ENCODE data around the gene GUF1. TPM values are rescaled to one million over a fixed set of nuclear protein-coding genes. Genes with fewer than 3 reads are reported as not detected.

Gene GUF1
- total RNA-seq, 1 donor from 2014 or later = 20.7 TPM

DNA sequence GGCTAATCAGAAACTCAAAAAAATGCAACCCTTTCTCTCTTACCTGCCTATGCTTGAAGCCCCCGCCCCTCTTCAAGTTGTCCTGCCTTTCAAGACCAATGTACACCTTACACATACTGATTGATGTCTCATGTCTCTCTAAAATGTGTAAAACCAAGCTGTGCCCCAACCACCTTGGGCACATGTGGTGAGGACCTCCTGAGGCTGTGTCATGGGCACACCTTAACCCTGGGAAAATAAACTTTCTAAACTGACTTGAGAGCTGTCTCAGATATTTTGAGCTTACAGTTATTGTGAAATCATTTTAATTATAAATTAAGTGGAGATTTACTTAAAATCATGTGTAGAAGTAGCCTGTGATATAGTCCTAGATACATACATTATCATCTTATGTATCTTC lies 22.2 kb downstream of the GUF1 start:
- DNase-seq (ENCODE audit: extremely low spot score, unreplicated experiment) = no peak
- no peaks in the 10 kb centered on the region for H3K4me1 Mint-ChIP-seq (ENCODE audit: unreplicated experiment)
- no peak overlapping the region for H3K27ac Mint-ChIP-seq (ENCODE audit: unreplicated experiment)

DNA sequence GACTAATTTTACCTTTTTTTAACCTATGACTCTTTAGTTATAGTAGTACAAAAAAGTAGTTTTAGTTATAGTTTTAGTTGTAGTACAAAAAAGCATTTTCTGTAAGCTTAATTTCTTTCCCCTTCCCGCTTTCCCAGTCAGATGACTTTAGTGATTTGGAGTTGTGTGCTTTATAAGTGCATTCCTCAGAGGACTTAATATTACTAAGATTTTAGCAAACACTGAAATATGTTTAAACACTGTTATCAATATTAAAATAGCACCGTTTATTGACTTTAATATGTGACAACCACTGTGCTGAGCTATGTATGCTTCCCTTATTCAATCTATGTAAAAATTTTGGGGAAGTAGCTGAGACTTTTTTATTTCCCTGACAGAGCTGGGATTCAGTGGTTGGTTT lies 22.8 kb downstream of the GUF1 start:
- no peaks in the 10 kb centered on the region for H3K9me3 Mint-ChIP-seq (ENCODE audit: unreplicated experiment)
- no peak overlapping the region for H3K27ac Mint-ChIP-seq (ENCODE audit: unreplicated experiment)
- no peaks in the 10 kb centered on the region for H3K4me1 Mint-ChIP-seq (ENCODE audit: unreplicated experiment)
- H3K27me3 Mint-ChIP-seq (ENCODE audit: unreplicated experiment) = no peaks in the 10 kb centered on the region
- no peak for DNase-seq (ENCODE audit: extremely low spot score, unreplicated experiment)
- H3K4me3 Mint-ChIP-seq (ENCODE audit: unreplicated experiment) = no peak overlapping the region
- TF ChIP-seq, protein P1, sequence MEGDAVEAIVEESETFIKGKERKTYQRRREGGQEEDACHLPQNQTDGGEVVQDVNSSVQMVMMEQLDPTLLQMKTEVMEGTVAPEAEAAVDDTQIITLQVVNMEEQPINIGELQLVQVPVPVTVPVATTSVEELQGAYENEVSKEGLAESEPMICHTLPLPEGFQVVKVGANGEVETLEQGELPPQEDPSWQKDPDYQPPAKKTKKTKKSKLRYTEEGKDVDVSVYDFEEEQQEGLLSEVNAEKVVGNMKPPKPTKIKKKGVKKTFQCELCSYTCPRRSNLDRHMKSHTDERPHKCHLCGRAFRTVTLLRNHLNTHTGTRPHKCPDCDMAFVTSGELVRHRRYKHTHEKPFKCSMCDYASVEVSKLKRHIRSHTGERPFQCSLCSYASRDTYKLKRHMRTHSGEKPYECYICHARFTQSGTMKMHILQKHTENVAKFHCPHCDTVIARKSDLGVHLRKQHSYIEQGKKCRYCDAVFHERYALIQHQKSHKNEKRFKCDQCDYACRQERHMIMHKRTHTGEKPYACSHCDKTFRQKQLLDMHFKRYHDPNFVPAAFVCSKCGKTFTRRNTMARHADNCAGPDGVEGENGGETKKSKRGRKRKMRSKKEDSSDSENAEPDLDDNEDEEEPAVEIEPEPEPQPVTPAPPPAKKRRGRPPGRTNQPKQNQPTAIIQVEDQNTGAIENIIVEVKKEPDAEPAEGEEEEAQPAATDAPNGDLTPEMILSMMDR (IDR thresholded peaks at IDR 0.05) = no peak
- H3K36me3 Mint-ChIP-seq (ENCODE audit: unreplicated experiment) = peaks cover 44% of the 10 kb centered on the region

More for the DNA sequence above, 22.2 kb downstream of the GUF1 start:
- H3K27me3 Mint-ChIP-seq (ENCODE audit: unreplicated experiment) = no peaks in the 10 kb centered on the region
- peaks cover 47% of the 10 kb centered on the region for H3K36me3 Mint-ChIP-seq (ENCODE audit: unreplicated experiment)
- H3K9me3 Mint-ChIP-seq (ENCODE audit: unreplicated experiment) = no peaks in the 10 kb centered on the region
- H3K4me3 Mint-ChIP-seq (ENCODE audit: unreplicated experiment) = no peak overlapping the region
- TF ChIP-seq, protein P1 (IDR thresholded peaks at IDR 0.05) = no peak

DNA sequence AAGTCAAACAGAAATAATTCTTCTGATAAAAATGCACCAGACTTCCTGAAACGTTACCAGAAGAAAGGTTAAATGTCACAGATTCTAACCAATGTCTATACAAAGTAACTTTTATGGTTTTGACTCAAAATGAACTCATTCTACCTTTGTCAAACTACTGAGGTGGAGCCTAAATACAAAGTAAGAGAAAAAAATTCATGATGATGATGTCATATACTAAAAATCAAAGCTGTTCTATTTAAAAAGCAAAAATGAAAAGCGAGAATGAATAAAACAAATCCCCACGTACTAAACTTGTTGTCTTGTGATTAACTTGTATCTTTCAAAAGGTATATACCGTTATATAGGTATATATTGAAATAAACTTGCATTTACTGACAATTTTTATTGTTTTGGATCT lies 26.5 kb downstream of the GUF1 start:
- Mint-ChIP-seq H3K27me3 (ENCODE audit: unreplicated experiment) (no peaks in the 10 kb centered on the region), H3K9me3 (ENCODE audit: unreplicated experiment) (no peaks in the 10 kb centered on the region), H3K4me1 (ENCODE audit: unreplicated experiment) (no peaks in the 10 kb centered on the region), H3K4me3 (ENCODE audit: unreplicated experiment) (no peak overlapping the region), H3K27ac (ENCODE audit: unreplicated experiment) (no peak overlapping the region), H3K36me3 (ENCODE audit: unreplicated experiment) (peaks cover 33% of the 10 kb centered on the region)
- no peak for DNase-seq (ENCODE audit: extremely low spot score, unreplicated experiment)
- TF ChIP-seq, protein P1 (IDR thresholded peaks at IDR 0.05) = no peak

DNA sequence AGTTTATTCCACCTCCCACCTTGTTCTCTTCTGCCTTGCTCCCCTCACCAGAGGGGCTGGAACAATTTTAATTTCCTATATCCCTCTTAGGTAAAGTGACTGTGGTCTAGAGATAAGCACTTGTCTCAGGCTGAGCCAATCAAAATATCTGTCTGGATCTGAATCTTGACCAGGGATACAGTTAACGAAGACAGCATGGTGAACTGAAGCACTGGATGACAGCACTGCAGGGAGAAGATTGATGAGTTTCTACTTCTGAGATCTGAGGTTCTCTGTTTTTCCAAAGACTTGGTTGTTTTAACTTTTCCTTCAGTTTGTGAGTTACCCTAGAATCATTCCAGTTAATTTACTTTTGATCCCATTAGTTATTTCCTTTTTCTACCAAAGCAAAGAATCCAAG lies 34.9 kb downstream of the GUF1 start:
- H3K4me1 Mint-ChIP-seq (ENCODE audit: unreplicated experiment) = no peaks in the 10 kb centered on the region
- H3K27ac Mint-ChIP-seq (ENCODE audit: unreplicated experiment) = no peak overlapping the region
- no peak for DNase-seq (ENCODE audit: extremely low spot score, unreplicated experiment)
- peaks cover 13% of the 10 kb centered on the region for H3K36me3 Mint-ChIP-seq (ENCODE audit: unreplicated experiment)
- no peaks in the 10 kb centered on the region for H3K27me3 Mint-ChIP-seq (ENCODE audit: unreplicated experiment)
- TF ChIP-seq, protein P1 (IDR thresholded peaks at IDR 0.05) = no peak
- H3K9me3 Mint-ChIP-seq (ENCODE audit: unreplicated experiment) = no peaks in the 10 kb centered on the region
- H3K4me3 Mint-ChIP-seq (ENCODE audit: unreplicated experiment) = no peak overlapping the region

DNA sequence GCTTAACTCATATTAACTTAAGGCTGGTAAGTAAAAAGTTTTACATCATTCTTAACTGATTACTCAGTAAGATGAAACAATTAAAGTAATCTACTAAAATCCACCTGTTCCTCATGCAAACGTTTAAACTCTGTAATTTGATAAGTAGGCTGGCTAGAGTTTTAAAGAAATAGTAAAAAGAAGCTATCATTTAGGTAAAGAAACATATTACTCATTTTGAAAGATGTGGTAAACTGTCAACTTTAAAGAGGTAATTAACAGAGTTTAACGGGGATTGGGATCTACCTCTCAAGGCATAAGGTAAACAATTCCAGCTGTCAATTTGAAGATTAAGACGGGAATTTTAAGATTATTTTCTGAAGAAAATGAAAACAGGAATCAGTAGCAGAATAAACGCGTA lies 38.4 kb downstream of the GUF1 start:
- H3K27me3 Mint-ChIP-seq (ENCODE audit: unreplicated experiment) = no peaks in the 10 kb centered on the region
- no peak for DNase-seq (ENCODE audit: extremely low spot score, unreplicated experiment)
- TF ChIP-seq, protein P1 (IDR thresholded peaks at IDR 0.05) = no peak
- no peaks in the 10 kb centered on the region for H3K4me1 Mint-ChIP-seq (ENCODE audit: unreplicated experiment)
- no peak overlapping the region for H3K27ac Mint-ChIP-seq (ENCODE audit: unreplicated experiment)
- H3K9me3 Mint-ChIP-seq (ENCODE audit: unreplicated experiment) = no peaks in the 10 kb centered on the region
- H3K36me3 Mint-ChIP-seq (ENCODE audit: unreplicated experiment) = peaks cover 13% of the 10 kb centered on the region
- no peak overlapping the region for H3K4me3 Mint-ChIP-seq (ENCODE audit: unreplicated experiment)
